Stimulated activated CD4-positive, alpha-beta T cell treated with anti-CD3 and anti-CD28 coated beads, Interleukin-15, amount 100 ng/mL, for 48 hours (primary cell): ENCODE data around the gene GPC6.

Source experiments
- DNase-seq, 2 donors: peaks; one replicate each; pipeline ENCODE4 v3.0.0-alpha.2; 2020; ENCODE audit warnings: low read depth in 2 of 2

Gene GPC6

GRCh38 chr13:93230261-93230855 is 3.8 kb downstream of the GPC6 start:
- no peak for DNase-seq

GRCh38 chr13:93231867-93232266 is 5.3 kb downstream of the GPC6 start:
- DNase-seq: no peak

GRCh38 chr13:93233997-93234416 is 7.4 kb downstream of the GPC6 start:
- no peak for DNase-seq

GRCh38 chr13:93234459-93234858 is 7.9 kb downstream of the GPC6 start:
- no peak for DNase-seq

- no peak for DNase-seq
Observed at GRCh38 chr13:93235258-93236015, 8.8 kb downstream of the GPC6 start.

GRCh38 chr13:93238711-93239110 is 12.1 kb downstream of the GPC6 start:
- no peak for DNase-seq

GRCh38 chr13:93243375-93244063 is 16.9 kb downstream of the GPC6 start:
- no peak for DNase-seq

- no peak for DNase-seq
Observed at GRCh38 chr13:93244141-93244917, 17.7 kb downstream of the GPC6 start.

GRCh38 chr13:93244918-93245280 is 18.3 kb downstream of the GPC6 start:
- no peak for DNase-seq

GRCh38 chr13:93246069-93246468 is 19.5 kb downstream of the GPC6 start:
- no peak for DNase-seq

- DNase-seq: no peak
Observed at GRCh38 chr13:93248627-93249047, 22.0 kb downstream of the GPC6 start.

GRCh38 chr13:93249364-93250306 is 23.0 kb downstream of the GPC6 start:
- DNase-seq: no peak

GRCh38 chr13:93254775-93255174 is 28.2 kb downstream of the GPC6 start:
- DNase-seq: no peak

- DNase-seq: no peak
Observed at GRCh38 chr13:93256998-93257397, 30.4 kb downstream of the GPC6 start.

GRCh38 chr13:93259527-93260080 is 33.0 kb downstream of the GPC6 start:
- DNase-seq: no peak

GRCh38 chr13:93260591-93260990 is 34.0 kb downstream of the GPC6 start:
- DNase-seq: no peak

GRCh38 chr13:93262729-93263345 is 36.2 kb downstream of the GPC6 start:
- no peak for DNase-seq

GRCh38 chr13:93264876-93265275 is 38.3 kb downstream of the GPC6 start:
- no peak for DNase-seq

GRCh38 chr13:93265800-93266199 is 39.2 kb downstream of the GPC6 start:
- DNase-seq: no peak

GRCh38 chr13:93266681-93267080 is 40.1 kb downstream of the GPC6 start:
- DNase-seq: no peak
